HG03571 (cell line): ENCODE measurements around the gene COX20.
"Not testable (repeated sequence)": the region's sequence is repeated elsewhere in the genome, so short reads cannot be mapped to it uniquely, and the experiment has no call there.

Source experiments
- ATAC-seq: cut with Tn5 transposase; IDR thresholded peaks from one replicate; pipeline ENCODE4 v1.9.1; 2021; ENCODE audit not compliant: unreplicated experiment

Gene COX20

GRCh38 chr1:244821134-244821533, 14.3 kb upstream of the COX20 start:
- ATAC-seq = no peak

DNA sequence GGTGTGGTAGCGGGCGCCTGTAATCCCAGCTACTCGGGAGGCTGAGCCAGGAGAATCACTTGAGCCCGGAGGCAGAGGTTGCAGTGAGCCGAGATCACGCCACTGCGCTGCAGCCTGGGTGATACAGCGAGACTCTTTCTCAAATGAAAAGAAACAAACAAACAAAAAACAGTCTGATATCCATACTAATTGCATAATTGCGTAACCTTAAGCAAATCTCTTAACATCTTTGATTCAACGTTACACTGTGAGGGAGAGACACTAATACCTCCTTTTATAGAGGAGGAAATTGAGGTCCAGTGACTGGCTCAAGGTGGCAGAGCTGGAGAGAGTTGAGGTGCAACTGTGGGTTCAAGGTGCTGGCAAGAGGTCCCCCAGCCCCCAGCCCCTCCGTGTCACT, 12.6 kb upstream of the COX20 start:
- ATAC-seq = no peak

DNA sequence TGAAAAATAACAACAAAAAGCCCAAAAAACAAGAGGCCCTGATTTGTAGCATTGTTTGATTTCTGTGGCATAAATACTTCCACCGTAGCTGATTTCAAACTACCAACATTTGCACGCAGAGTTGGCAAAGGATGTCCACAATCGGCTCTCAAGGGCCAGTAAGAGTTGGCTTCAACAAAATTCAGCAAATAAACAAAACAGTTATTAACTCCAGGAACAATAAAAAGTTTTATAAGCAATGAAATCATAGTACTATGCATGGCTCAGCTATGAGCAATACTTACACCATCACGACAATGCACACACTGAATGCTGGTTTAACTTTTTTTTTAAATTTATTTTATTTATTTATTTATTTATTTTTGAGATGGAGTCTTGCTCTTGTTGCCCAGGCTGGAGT, 8.7 kb upstream of the COX20 start:
- no peak for ATAC-seq

DNA sequence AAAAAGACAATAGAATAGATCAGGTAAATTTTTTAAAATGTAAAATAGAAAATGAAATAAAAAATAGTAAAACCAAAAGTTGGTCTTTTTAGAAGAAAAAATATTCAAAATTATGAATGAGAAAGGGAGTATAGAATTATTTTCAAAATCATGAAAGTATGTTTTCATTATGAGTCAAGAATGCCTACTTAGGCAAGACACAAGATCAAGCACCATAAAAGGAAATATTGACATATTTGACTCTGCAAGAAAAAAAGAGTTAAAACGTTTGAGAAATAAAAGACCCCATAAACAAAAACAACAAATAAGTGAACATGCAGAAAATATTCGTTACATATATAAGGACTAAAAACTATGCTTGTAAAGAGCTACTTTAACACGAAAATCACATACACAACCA, 4.8 kb upstream of the COX20 start:
- no peak for ATAC-seq

- ATAC-seq = not testable (repeated sequence)
Measured at GRCh38 chr1:244833260-244833659, 2.2 kb upstream of the COX20 start.

DNA sequence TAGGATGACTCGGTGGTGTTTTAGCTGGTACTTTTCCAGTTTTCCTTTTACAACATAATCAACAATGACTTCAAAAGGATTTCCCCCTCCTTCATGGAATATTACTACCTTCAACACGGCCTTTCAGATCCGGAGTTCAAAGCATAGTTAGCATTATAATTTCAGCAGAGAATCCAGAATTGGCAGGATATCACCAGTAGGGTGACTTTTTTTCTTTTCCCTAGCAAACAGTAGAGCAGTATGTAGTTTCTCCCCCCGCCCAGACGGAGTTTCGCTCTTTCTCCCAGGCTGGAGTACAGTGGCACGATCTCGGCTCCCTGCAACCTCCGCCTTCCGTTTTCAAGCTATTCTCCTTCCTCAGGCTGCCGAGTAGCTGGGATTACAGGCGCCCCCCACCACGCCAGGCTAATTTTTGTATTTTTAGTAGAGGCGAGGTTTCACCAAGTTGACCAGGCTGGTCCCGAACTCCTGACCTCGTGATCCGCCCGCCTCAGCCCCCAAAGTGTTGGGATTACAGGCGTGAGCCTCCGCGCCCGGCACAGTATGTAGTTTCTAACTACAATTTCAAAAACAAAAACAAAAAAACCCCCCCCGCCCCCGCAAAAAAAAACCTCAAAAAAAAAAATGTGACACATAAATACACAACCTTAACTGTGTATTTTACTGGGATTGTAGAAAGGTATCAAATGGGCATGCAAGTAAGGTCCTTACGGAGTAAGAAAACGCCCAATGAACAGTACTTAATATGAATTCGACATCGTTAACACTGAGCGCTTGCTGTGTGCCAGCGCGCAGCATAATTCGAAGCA, 1.5 kb upstream of the COX20 start:
- no peak for ATAC-seq

DNA sequence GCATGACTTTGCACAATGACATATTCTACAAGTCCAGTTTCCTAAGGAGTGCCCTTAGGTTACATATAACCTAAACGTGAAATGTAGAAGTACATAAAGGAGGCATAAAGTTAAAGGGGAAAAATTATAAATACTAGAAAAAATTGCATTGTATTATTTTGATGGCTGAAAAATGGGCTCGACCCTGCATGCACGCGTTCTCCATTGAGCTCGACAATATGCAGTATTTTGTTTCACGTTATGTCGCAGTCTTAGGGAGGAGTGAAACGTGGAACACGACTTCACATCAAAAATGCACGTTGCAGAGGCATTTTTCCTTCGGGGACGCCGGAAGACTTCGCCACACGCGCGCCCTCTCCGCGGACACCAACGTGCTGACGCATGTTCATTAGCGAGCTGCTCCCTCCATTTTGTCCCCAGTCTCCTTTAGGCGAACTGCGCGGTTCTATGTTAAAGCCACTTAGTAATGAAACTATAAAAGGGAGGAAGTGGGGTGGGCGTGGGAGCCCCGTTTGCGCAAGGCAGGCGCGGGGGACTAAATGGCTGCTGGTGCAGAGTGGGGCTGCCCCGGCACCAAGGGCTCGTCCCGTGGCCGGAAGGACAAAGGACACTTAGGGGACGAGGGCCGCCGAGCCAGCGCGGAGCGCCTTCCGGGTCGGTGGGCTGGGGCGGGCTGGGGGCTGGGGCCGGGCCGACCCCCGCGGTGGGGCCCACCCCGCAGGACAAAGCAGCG, 749 bp upstream of the COX20 start:
- peak; percentile 59 for ATAC-seq

DNA sequence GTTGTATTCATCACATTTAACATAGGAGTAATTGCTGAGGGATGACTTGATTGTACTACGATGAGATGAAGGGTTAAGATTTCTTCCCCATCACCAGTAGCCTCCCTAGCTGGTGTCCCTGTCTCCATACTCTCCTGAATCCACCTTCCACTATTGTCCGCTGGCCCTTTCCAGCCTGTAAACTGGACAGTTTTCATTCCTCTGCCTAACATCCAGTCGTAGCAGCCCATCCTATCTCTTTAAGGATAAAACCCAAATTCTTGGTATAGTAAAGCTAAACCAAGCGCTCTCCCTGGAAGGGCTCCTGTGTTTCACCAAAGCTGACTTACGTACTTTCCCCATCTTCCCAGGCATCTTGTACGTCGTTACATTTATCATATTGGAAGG, 670 bp downstream of the COX20 start:
- no peak for ATAC-seq

DNA sequence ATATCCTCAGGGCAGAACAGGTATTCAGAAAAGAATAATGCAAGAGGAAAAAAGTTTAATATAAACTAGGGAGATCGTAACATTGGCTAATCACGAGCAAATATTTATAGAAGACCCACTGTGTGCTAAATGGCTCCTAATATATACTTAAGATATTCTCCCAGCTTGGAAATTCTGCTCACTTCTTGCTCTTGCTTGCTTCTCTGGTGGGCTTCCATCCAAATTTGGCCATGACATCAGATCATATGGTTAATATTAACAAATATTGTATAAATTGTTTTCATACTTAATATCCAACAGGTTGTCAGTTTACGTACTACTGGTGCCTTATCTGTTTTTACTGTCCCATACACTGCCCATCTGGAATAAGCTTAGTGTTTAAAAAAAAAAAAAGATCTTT, 1.1 kb downstream of the COX20 start:
- ATAC-seq = no peak

DNA sequence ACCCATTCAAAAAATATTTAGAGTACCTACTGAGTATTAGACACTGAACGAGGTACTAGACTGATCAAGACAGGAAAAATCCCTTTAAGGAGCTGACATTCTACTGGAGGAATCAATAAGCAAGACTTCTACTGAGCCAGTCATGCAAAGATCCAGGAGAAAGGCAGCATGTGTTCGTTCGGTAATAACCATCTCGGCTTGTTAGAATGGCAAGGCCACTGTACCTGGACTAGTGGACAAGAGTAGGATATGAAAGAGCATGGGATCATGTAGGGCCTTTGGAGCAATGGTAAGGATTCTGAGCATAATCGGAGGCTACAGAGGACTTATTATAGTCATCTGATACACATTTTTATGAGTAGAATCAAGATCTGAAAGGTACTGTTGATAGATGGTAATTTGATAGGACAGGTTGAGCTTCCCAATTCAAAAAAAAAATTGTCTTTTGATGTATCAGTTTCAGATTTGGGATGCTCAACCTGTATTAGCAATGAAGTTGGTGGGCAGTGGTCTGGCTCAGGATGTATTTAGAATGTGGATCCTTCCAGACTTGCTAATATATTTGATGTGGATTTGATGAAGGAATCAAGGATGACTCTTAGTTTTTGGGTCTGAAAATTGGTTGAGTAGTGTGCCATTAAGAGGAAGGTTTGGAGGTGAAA, 2.3 kb downstream of the COX20 start:
- no peak for ATAC-seq

- no peak for ATAC-seq
Measured at GRCh38 chr1:244839656-244840055, 4.2 kb downstream of the COX20 start.

DNA sequence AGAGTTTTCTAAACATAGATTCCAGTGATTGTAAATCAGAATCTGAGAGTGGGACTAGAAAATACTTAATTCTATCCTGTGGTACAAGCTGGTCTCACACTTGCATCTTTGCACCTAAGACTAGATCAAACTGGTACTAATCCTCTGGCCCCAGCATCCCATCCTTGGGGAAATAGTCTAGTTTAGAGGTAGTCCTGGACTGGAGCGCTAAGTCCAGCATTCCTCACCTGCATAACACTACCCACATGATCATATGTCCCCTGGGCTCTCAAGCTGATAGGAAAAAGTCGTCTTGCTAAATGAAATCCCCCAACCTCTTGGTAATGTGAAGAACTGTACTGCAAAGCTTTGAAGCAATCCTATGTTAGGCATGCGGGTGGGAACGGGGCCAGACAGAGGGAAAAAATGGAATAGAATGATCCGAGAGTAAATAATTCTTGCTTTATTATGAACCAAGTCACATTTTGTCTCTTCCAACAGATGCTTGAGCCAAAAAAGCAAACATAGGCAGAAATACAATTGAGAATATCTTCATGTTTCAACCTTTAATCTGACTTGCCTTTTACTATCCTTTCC, 4.8 kb downstream of the COX20 start:
- no peak for ATAC-seq

DNA sequence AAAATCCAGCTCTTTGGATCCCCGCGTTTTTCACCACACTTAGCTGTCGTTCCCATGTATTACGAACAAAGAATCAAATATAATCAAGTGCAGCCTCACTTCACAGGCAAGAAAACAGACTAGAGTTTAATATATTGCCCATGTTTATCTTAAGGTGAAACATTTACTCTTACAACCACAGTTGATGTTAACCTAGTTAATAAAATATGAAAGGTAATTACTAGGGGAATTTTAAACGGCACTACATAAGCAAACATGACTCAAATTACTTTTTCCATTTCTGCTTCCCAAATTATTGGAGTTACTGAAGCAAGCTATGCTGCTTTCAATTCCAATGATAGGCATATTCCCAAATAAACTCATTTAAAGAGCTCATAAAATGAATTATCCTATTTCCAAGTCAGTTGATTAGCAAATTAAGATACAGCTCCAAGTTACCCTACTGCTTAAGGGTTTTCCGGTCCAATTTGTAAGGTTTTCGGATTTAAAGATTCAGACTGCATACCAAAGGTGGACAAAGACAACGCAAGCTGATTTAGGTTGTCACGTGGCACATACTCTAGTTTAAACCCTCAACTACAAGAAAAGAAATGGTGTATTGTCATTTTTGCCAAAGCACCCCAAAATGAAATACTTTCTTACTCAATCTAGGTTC, 5.9 kb downstream of the COX20 start:
- ATAC-seq = no peak

DNA sequence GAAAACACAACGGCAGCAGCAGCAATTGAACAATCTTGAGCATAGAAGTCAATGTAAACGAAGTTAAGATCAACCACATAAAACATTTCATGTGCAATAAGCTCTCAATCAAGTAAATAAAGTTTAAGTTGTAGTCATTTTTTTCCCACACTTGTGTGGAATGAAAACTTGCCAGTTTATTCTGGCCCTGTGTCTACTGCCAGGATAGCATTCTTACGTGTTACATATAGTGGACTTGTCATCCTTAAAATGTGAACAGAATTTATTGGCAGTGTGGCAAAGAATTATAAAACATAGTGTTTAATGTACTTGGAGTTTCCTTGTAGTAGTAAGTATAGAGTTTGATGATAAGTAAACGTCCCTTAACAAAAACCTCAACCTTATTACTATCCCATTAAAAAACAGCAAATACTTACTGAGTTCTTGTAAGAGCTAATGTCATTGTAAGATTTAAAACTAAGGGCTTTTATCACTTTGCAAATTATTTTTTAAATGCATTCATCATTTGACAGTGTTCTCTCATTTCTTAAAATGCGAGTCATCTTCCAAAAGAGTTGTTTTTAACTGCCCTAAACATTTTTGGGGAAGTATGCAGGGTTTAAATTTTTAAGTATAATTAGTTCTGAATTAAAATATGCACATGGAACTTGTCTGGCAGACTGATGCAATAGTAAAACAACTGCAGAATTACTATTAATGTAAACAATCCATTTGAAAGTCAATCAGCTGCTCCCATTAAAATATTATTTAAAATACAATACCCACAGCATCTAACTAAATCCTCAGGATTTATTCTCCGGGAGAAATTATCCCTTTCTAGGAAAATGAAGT, 7.9 kb downstream of the COX20 start:
- ATAC-seq = no peak

DNA sequence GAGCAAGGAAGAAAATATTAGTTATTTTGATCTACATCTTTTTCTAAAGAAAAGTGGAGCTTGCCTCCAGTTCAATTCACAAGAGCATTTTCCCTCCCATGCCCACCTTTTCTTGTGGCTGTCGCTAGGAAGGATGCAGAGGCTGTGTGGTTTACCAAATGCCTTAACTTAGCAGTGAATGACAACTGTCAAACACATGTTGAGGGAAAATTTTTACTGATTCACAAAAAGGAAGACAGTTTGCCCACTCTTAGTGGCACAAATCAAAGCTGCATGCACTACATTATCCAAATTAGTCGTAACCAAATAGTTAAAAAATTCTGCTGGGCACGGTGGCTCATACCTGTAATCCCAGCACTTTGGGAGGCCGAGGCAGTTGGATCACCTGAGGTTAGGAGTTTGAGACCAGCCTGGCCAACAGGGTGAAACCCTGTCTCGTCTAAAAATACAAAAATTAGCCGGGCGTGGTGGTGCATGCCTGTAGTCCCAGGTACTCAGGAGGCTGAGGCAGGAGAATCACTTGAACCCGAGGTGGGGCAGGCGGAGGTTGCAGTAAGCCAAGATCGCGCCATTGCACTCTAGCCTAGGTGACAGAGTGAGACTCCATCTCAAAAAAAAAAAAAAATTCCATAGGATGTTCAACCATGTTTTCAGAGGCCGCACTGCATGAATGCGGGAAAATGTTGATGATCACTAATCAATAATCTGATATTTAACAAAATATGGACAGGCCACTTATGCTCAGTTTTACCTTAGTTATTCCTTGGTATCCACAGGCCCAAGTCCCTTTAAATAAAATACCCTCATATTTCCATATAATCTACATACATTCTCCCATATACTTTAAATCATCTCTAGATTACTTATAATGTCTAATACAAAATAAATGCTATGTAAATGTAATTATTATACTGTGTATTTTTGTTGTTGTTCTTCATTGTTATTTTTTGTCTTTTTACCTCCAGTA, 9.0 kb downstream of the COX20 start:
- ATAC-seq = no peak

- ATAC-seq = no peak
Measured at GRCh38 chr1:244846653-244847052, 11.2 kb downstream of the COX20 start.

GRCh38 chr1:244849189-244849866, 13.9 kb downstream of the COX20 start:
- no peak for ATAC-seq

DNA sequence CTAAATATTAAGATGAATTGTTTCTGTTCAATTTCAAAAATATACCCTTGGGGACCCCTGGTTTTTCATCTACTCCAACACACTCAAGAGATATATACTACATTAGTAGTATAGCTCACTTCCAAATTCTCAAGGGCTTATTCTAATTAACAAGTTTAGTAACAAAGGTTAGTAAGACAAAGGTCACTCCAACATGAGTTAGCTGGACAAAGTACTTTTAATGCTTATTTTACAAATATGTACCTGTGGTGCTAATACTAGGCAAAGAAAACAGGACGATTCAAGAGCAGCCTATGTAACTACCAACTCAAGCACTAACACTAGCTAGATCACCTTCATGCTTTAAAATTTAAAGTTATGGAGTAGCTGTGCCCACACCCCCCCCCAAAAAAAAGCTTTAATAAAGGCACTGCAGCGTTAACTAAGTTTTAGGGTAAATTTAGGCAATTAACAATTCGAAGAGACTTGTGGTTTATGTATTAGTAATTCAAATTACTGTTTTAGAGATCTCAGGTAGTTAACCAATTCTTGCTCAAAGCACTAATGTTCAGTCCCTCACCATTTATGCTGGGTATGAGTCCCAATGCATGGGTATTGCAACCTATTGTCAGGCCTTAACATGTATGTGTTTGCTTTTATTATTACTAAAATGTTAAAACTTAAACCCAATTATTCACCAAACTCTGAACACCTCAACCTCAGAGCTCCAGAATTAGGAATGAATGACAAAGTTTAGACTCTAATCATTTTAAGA, 14.8 kb downstream of the COX20 start:
- ATAC-seq = no peak
